GM23248 (cell line): Measurements from ENCODE around the gene ABLIM2.

ENCODE experiments used
- EZH2 ChIP-seq: fragments of 200-600 bp; sonication (generic); IDR thresholded peaks from 2 replicates; pipeline ENCODE4 v1.6.1; 2018; ENCODE audit warnings: antibody characterized with exemption, mild to moderate bottlenecking; ENCODE audit not compliant: insufficient read depth, poor library complexity, severe bottlenecking
- EZH2phosphoT487 ChIP-seq: fragments of 200-600 bp; sonication (generic); IDR thresholded peaks from 2 replicates; pipeline ENCODE4 v1.6.1; 2018; ENCODE audit warnings: antibody characterized with exemption, moderate library complexity, mild to moderate bottlenecking, low read depth; ENCODE audit not compliant: insufficient read depth

DNA sequence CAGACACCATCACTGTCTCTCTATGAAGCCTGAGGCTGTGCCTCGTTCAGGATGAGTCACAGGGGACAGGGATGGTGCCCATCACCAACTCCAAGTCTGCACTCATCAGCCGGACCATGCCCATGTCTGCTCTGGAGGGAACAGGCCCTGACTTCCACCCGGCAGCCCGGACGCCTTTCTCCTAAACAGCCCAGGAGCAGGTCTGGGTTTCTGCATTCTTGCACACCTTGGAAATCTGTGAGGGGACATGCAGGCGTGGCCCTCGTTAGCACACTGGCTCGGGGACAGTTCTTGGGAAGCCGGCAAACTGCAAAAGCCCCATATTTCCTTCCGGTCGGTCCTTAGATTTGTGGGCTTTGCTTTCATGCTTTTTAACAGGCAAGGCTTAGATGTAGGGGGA is 151.0 kb downstream of the ABLIM2 start:
- no peak for TF ChIP-seq EZH2phosphoT487
- no peak for TF ChIP-seq EZH2
